Naive thymus-derived CD4-positive, alpha-beta T cell (primary cell): ENCODE data around the gene RAPGEF5. TPM values are rescaled to one million over a fixed set of nuclear protein-coding genes. Genes with fewer than 3 reads are reported as not detected.

Source experiments
- ATAC-seq: fragments of 150-1000 bp; cut with Tn5 transposase; 2 replicates; pipeline ENCODE4 v1.10.0; 2021; ENCODE audit warnings: mild to moderate bottlenecking, moderate library complexity
- CTCF ChIA-PET: fragments of 350-600 bp; sonication (Branson Sonifier 250); formaldehyde crosslinking; loops from one replicate; lab custom pipeline; 2021; ENCODE audit warnings: antibody characterized with exemption; lab: Charles Lee
- POLR2A ChIA-PET: fragments of 350-600 bp; sonication (Branson Sonifier 250); formaldehyde crosslinking; loops from one replicate; lab custom pipeline; 2021; ENCODE audit warnings: antibody characterized with exemption, inconsistent platforms; lab: Charles Lee
- DNase-seq, 9 donors: peaks; one replicate each; pipeline versions ENCODE4 v3.0.0 to v3.0.0-alpha.2; 2020 to 2022; ENCODE audit warnings: mixed read lengths in 1 of 9
- H3K27ac ChIP-seq: one replicate; pipeline ENCODE4 v1.7.0; 2013; ENCODE audit warnings: mild to moderate bottlenecking, low read depth, low read length, moderate library complexity
- H3K27me3 ChIP-seq, 2 donors: one replicate each; pipeline ENCODE4 v1.7.0; 2013; ENCODE audit warnings: low read length in 2 of 2, mild to moderate bottlenecking in 2 of 2, moderate library complexity in 2 of 2; ENCODE audit not compliant: control insufficient read depth in 2 of 2, insufficient read depth in 2 of 2
- H3K36me3 ChIP-seq, 3 experiments: 1 replicate in 2 of 3; 2 replicates in 1 of 3; pipeline ENCODE4 v1.7.0; 2013; ENCODE audit warnings: low read length in 3 of 3, mild to moderate bottlenecking in 3 of 3, moderate library complexity in 1 of 3; ENCODE audit not compliant: insufficient read depth in 3 of 3, control insufficient read depth in 2 of 3
- H3K4me1 ChIP-seq, 2 donors: one replicate each; pipeline ENCODE4 v1.7.0; 2013; ENCODE audit warnings: low read length in 2 of 2, mild to moderate bottlenecking in 2 of 2, moderate library complexity in 1 of 2; ENCODE audit not compliant: control insufficient read depth in 2 of 2, insufficient read depth in 2 of 2
- H3K4me3 ChIP-seq: 2 replicates; pipeline ENCODE4 v1.7.0; 2013; ENCODE audit warnings: mild to moderate bottlenecking, low read length
- H3K9me3 ChIP-seq, 3 experiments: 1 replicate in 2 of 3; 2 replicates in 1 of 3; pipeline ENCODE4 v1.7.0; 2013; ENCODE audit warnings: low read length in 3 of 3; ENCODE audit not compliant: control insufficient read depth in 2 of 3
- H3K27ac Mint-ChIP-seq, 9 donors: one replicate each; pipeline ENCODE4 v1.8.0; 2020 to 2022; ENCODE audit warnings: mixed read lengths in 9 of 9, mild to moderate bottlenecking in 8 of 9, moderate library complexity in 5 of 9, inconsistent platforms in 2 of 9
- H3K27me3 Mint-ChIP-seq, 5 donors: one replicate each; pipeline ENCODE4 v1.8.0; 2021 to 2022; ENCODE audit warnings: mixed read lengths in 5 of 5, mild to moderate bottlenecking in 1 of 5
- H3K36me3 Mint-ChIP-seq, 5 donors: one replicate each; pipeline ENCODE4 v1.8.0; 2020 to 2022; ENCODE audit warnings: mixed read lengths in 5 of 5, mild to moderate bottlenecking in 3 of 5, inconsistent platforms in 1 of 5
- H3K4me1 Mint-ChIP-seq, 7 donors: one replicate each; pipeline ENCODE4 v1.8.0; 2020 to 2022; ENCODE audit warnings: mixed read lengths in 7 of 7, mild to moderate bottlenecking in 3 of 7, inconsistent platforms in 1 of 7
- H3K4me3 Mint-ChIP-seq, 10 donors: one replicate each; pipeline ENCODE4 v1.8.0; 2020 to 2022; ENCODE audit warnings: mild to moderate bottlenecking in 10 of 10, mixed read lengths in 10 of 10, moderate library complexity in 6 of 10, inconsistent platforms in 2 of 10
- H3K9me3 Mint-ChIP-seq, 11 donors: one replicate each; pipeline ENCODE4 v1.8.0; 2020 to 2022; ENCODE audit warnings: mixed read lengths in 11 of 11, mild to moderate bottlenecking in 4 of 11, inconsistent platforms in 1 of 11, moderate library complexity in 1 of 11
- intact Hi-C, 2 donors: fragments of 100-400 bp; cut with micrococcal nuclease; formaldehyde crosslinking; loops; one replicate each; pipeline ENCODE4 v1.15.1; 2023
- polyA plus RNA-seq, 2 donors: library from polyadenylated mRNA; unstranded; fragments of 300-500 nt; fragmentation: Illumina TruSeq; gene quantifications; one replicate each; pipeline ENCODE4 v1.2.3, GENCODE V29; 2021
- total RNA-seq, 6 experiments: library from RNA in 5 of 6; stranded (reverse) in 5 of 6; gene quantifications; 1 replicate in 5 of 6; 2 replicates in 1 of 6; pipeline ENCODE4 v1.2.3 and lab custom pipeline; 2021 to 2026

Gene RAPGEF5
- total and polyA plus RNA-seq, 7 experiments from 2014 or later: 0.17 to 0.93 TPM; not detected in 5

DNA sequence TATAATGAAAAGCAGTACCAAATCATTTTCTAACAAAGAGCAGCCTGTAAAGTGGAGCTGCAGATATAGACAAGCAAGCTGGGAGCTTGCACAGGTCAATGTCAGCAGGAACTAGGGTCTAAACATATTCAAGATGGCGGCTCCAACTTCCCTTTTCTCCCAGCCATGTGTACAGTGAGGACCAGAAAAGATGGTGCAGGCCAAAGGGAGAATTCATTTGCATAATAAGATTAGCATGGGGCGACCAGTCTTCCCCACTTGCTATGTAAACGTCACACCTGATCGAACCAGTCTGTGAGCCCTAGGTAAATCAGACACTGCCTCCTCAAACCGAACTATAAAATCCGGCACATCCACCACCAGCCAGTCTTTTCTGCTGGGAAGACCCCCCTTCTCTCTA is 4.4 kb upstream of the RAPGEF5 start:
- ChIA-PET POLR2A (no interaction called here), CTCF (no interaction called here)
- peaks cover 25 to 45% (median 33%) of the 10 kb centered on the region in 5 donors for H3K27me3 Mint-ChIP-seq
- no peaks in the 10 kb centered on the region for H3K9me3 Mint-ChIP-seq
- H3K27ac Mint-ChIP-seq: no peak overlapping the region
- intact Hi-C loops: no loop called here
- H3K4me1 ChIP-seq: no peaks in the 10 kb centered on the region
- H3K4me1 Mint-ChIP-seq: peaks cover 0 to 8% (median 5%) of the 10 kb centered on the region in 7 donors
- H3K27me3 ChIP-seq: no peaks in the 10 kb centered on the region
- H3K27ac ChIP-seq: no peak overlapping the region
- H3K4me3 Mint-ChIP-seq: no peak overlapping the region
- H3K36me3 Mint-ChIP-seq: no peaks in the 10 kb centered on the region
- H3K4me3 ChIP-seq: no peak overlapping the region
- H3K36me3 ChIP-seq: no peaks in the 10 kb centered on the region
- no peak for DNase-seq
- no peaks in the 10 kb centered on the region for H3K9me3 ChIP-seq
- ATAC-seq: no peak

DNA sequence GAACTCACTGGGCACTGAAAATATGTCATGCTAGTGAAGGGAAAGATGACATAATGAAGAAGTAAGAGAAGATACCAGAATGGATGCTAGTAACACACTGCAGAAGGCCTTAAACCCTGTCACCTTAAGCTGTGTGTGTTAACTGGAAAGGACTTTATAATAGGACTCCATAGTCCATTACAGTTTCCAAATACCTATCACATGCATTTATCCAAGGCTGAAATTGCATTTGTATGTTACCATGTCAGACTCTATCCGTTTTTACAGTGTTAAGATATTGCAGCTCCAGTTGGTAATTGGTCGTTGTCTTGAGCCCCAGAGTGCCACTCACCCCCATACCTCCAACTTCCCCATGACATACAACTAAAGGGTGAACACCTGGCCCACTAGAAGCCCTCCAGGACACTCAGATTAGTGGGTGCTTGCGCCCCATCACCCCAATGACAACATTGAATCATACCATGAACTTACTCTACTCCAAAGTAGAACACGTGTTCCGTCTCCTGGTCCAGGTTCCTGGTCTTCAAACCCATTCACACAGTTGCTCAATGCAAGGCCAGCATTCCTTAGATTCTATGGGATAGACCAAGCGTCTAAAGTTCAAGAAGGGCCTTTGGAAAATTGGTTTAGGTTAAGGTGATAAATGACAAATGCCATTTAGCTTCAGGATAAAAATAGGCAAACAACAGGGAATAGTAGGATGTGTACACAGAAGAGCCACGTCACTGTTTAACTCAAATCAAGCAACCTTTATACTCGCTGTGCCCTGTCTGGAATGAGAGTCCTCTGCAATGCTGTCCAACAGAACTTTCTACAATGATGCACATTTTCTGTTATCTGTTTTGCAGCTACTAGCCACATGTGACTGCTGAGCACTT is 2.1 kb upstream of the RAPGEF5 start:
- H3K4me3 ChIP-seq: no peak overlapping the region
- H3K27ac Mint-ChIP-seq: no peak overlapping the region
- DNase-seq: no peak
- H3K27ac ChIP-seq: no peak overlapping the region
- intact Hi-C loops: no loop called here
- H3K36me3 Mint-ChIP-seq: peaks cover 0 to 6% (median 0%) of the 10 kb centered on the region in 5 donors
- no peaks in the 10 kb centered on the region for H3K36me3 ChIP-seq
- ATAC-seq: no peak
- H3K4me1 ChIP-seq: no peaks in the 10 kb centered on the region
- CTCF ChIA-PET: no interaction called here
- no peaks in the 10 kb centered on the region for H3K27me3 ChIP-seq
- POLR2A ChIA-PET: no interaction called here
- peaks cover 46 to 57% (median 49%) of the 10 kb centered on the region in 5 donors for H3K27me3 Mint-ChIP-seq
- no peaks in the 10 kb centered on the region for H3K9me3 ChIP-seq
- peak overlapping the region in 1 of 10 donors; percentile 1 for H3K4me3 Mint-ChIP-seq
- peaks cover 0 to 15% (median 11%) of the 10 kb centered on the region in 7 donors for H3K4me1 Mint-ChIP-seq
- peaks cover 0 to 13% (median 7%) of the 10 kb centered on the region in 11 donors for H3K9me3 Mint-ChIP-seq

DNA sequence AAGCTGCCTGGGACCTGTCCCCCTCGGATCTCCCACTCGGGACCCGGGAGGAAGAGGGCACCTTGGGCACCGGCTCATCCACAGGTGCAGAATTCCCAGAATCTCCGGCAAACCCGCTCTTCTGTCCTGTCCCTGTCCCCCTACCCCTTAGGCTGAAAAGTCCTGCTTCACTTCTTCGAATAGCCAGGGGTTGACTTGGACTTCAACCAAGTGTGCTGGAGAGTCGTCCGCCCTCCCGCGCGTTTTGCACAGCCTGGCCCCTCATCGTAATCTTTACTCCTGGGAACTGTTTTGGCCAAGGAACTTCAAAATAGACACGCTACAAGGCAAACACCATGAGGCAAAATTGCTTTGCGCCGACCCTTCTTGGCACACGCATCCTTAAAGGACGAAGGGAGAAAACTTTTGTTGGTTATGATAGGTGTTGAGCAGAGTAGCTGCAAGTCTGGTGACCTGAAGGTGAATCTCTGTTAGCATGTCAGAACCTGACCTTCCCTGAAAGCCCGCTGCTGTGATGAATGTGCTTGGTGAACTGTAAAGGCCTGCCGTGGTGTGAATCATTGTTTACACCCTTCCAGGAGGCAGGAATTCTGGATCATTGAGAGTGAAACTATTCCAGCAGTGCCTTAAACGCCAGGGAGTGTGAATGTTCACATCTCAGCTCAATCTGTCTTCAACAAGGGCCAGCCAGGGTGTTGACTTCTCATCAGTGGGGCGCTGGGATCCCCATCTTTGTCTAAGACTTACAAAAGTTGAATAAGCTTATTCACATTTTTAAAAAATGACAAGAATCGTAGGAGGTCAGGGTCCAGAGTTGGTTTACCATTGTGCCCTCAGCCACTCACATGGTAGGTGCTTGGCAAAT is 589 bp upstream of the RAPGEF5 start:
- intact Hi-C loops: no loop called here
- DNase-seq: no peak
- H3K27ac Mint-ChIP-seq: no peak overlapping the region
- peaks cover 47 to 65% (median 53%) of the 10 kb centered on the region in 5 donors for H3K27me3 Mint-ChIP-seq
- CTCF ChIA-PET: no interaction called here
- POLR2A ChIA-PET: no interaction called here
- Histone ChIP-seq H3K36me3 (no peaks in the 10 kb centered on the region), H3K27ac (no peak overlapping the region), H3K9me3 (no peaks in the 10 kb centered on the region), H3K27me3 (no peaks in the 10 kb centered on the region), H3K4me3 (no peak overlapping the region), H3K4me1 (no peaks in the 10 kb centered on the region)
- H3K9me3 Mint-ChIP-seq: peaks cover 0 to 19% (median 7%) of the 10 kb centered on the region in 11 donors
- no peak for ATAC-seq
- H3K4me1 Mint-ChIP-seq: peaks cover 0 to 15% (median 11%) of the 10 kb centered on the region in 7 donors
- H3K4me3 Mint-ChIP-seq: peak overlapping the region; percentile 55 to 83 (median 73)
- H3K36me3 Mint-ChIP-seq: peaks cover 0 to 6% (median 0%) of the 10 kb centered on the region in 5 donors

DNA sequence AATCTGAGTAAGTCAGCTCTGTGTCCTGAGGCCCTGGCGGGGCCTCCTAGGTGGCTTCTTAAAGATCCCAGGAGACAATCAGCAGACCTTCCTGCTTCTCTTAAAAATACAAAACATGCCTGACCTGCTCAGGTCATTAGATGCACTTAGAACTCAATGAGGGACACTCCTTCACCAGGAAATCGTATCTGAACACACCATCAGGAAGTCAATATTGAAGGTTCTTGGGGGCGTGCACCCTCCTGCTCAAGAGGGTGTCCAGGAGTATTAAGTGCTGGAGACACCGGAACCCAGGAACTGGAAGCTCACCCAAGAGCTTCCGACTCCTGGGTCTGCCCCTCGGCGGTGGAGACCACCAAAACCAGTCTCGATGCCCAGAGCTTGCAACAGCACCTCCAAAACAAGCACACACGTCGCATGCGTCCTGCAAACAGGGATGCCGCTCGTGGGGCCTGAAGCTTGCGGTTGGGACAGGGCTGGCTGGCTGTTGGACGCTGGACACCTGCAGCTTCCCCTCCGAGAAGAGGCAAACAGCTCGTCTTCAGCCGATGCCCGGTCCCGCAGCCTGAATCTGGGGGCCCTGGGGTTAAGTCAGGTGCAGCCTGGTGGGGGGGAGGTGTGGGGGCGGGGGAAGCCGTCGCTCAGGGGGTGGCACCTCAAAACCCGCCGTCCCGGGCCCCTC is 803 bp downstream of the RAPGEF5 start:
- intact Hi-C loops: no loop called here
- Histone ChIP-seq H3K27ac (no peak overlapping the region), H3K9me3 (no peaks in the 10 kb centered on the region), H3K4me1 (no peaks in the 10 kb centered on the region), H3K27me3 (no peaks in the 10 kb centered on the region), H3K36me3 (no peaks in the 10 kb centered on the region), H3K4me3 (no peak overlapping the region)
- ATAC-seq (no peak), DNase-seq (no peak)
- ChIA-PET CTCF (no interaction called here), POLR2A (no interaction called here)
- H3K27me3 Mint-ChIP-seq: peaks cover 44 to 64% (median 53%) of the 10 kb centered on the region in 5 donors
- H3K9me3 Mint-ChIP-seq: peaks cover 1 to 21% (median 7%) of the 10 kb centered on the region in 11 donors
- H3K4me3 Mint-ChIP-seq: peak overlapping the region in 9 of 10 donors; percentile 18 to 65 (median 54)
- H3K4me1 Mint-ChIP-seq: peaks cover 0 to 15% (median 11%) of the 10 kb centered on the region in 7 donors
- H3K36me3 Mint-ChIP-seq: peaks cover 0 to 6% (median 0%) of the 10 kb centered on the region in 5 donors
- H3K27ac Mint-ChIP-seq: no peak overlapping the region

DNA sequence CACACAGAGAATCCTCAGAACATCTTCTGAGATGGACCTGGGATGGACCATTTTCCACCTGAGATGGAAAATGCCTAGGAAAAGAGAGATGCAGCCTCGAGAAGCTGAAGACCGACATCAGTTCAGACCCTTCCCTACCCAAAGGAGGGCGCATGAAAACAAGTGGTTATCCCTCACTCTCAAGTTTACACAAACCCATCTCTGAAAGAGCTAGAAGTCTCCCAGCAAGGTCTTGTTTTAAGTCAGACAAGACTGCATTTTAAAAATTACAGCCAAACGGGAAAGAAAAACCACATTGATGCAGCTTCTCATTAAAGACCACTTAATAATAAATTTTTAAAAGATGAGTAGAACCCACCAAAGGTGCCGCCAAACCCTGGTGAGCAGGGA is 1.3 kb downstream of the RAPGEF5 start:
- CTCF ChIA-PET: no interaction called here
- Mint-ChIP-seq H3K36me3 (peaks cover 0 to 6% (median 0%) of the 10 kb centered on the region in 5 donors), H3K27me3 (peaks cover 44 to 64% (median 58%) of the 10 kb centered on the region in 5 donors)

DNA sequence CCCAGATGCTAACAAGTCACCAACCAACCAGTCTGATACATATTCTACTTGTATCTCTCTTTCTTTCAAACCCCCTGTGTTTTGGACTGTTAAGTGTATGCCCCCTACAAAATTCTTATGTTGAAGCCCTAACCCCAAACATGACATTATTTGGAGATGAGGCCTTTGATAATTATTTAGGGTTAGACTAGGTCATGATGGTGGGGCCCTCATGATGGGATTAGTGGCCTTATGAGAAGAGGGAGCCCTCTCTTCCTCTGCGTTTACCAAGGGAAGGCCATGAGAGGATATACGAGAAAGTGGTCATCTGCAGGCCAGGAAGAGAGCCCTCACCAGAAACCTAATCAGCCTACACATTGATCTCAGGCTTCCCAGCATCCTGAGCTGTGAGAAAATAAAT is 2.5 kb downstream of the RAPGEF5 start:
- H3K9me3 ChIP-seq: no peaks in the 10 kb centered on the region
- H3K4me3 Mint-ChIP-seq: no peak overlapping the region
- DNase-seq: no peak
- no peak for ATAC-seq
- no peaks in the 10 kb centered on the region for H3K27me3 ChIP-seq
- H3K4me3 ChIP-seq: no peak overlapping the region
- no peak overlapping the region for H3K27ac Mint-ChIP-seq
- H3K4me1 Mint-ChIP-seq: peaks cover 0 to 15% (median 11%) of the 10 kb centered on the region in 7 donors
- intact Hi-C loops: no loop called here
- H3K4me1 ChIP-seq: no peaks in the 10 kb centered on the region
- peaks cover 0 to 6% (median 0%) of the 10 kb centered on the region in 5 donors for H3K36me3 Mint-ChIP-seq
- H3K9me3 Mint-ChIP-seq: peaks cover 1 to 21% (median 7%) of the 10 kb centered on the region in 11 donors
- CTCF ChIA-PET: no interaction called here
- no peak overlapping the region for H3K27ac ChIP-seq
- peaks cover 39 to 63% (median 59%) of the 10 kb centered on the region in 5 donors for H3K27me3 Mint-ChIP-seq
- H3K36me3 ChIP-seq: no peaks in the 10 kb centered on the region
- POLR2A ChIA-PET: no interaction called here

More for the DNA sequence above, 1.3 kb downstream of the RAPGEF5 start:
- H3K4me3 ChIP-seq: no peak overlapping the region
- POLR2A ChIA-PET: no interaction called here
- Mint-ChIP-seq H3K27ac (no peak overlapping the region), H3K9me3 (peaks cover 1 to 21% (median 7%) of the 10 kb centered on the region in 11 donors), H3K4me3 (peak overlapping the region in 8 of 10 donors; percentile 18 to 65 (median 52)), H3K4me1 (peaks cover 0 to 15% (median 11%) of the 10 kb centered on the region in 7 donors)
- no peaks in the 10 kb centered on the region for H3K27me3 ChIP-seq
- intact Hi-C loops: no loop called here
- no peaks in the 10 kb centered on the region for H3K4me1 ChIP-seq
- H3K9me3 ChIP-seq: no peaks in the 10 kb centered on the region
- no peak for DNase-seq
- H3K36me3 ChIP-seq: no peaks in the 10 kb centered on the region
- H3K27ac ChIP-seq: no peak overlapping the region
- no peak for ATAC-seq
